Measurements from ENCODE around the gene LMTK2.

LMTK2 gene

GRCh38 chr7:98106647-98107312 is at the start of gene LMTK2:
Gene LMTK2, plus strand, starts transcription at chr7:98106862. Its CDS starts 316 bp downstream, at chr7:98107178.
- peak; percentile 91 for DNase-seq (ENCODE audit: low spot score)

GRCh38 chr7:98057157-98057556 is 49.5 kb upstream of the LMTK2 start:
- no peak for DNase-seq (ENCODE audit: low spot score)

- no peak for DNase-seq (ENCODE audit: low spot score)
Observed at GRCh38 chr7:98058186-98058585, 48.5 kb upstream of the LMTK2 start.

- no peak for DNase-seq (ENCODE audit: low spot score)
Observed at GRCh38 chr7:98064233-98064632, 42.4 kb upstream of the LMTK2 start.

- no peak for DNase-seq (ENCODE audit: low spot score)
Observed at GRCh38 chr7:98066208-98066607, 40.5 kb upstream of the LMTK2 start.

GRCh38 chr7:98066934-98067507 is 39.6 kb upstream of the LMTK2 start:
- DNase-seq (ENCODE audit: low spot score) = no peak

GRCh38 chr7:98073047-98073446 is 33.6 kb upstream of the LMTK2 start:
- no peak for DNase-seq (ENCODE audit: low spot score)

- DNase-seq (ENCODE audit: low spot score) = no peak
Observed at GRCh38 chr7:98075801-98076200, 30.9 kb upstream of the LMTK2 start.

- no peak for DNase-seq (ENCODE audit: low spot score)
Observed at GRCh38 chr7:98077762-98078161, 28.9 kb upstream of the LMTK2 start.

GRCh38 chr7:98078197-98078870 is 28.3 kb upstream of the LMTK2 start:
- DNase-seq (ENCODE audit: low spot score) = no peak

- peak; percentile 68 for DNase-seq (ENCODE audit: low spot score)
Observed at GRCh38 chr7:98079891-98080648, 26.6 kb upstream of the LMTK2 start.

GRCh38 chr7:98081319-98081718 is 25.3 kb upstream of the LMTK2 start:
- DNase-seq (ENCODE audit: low spot score) = no peak

GRCh38 chr7:98084631-98085030 is 22.0 kb upstream of the LMTK2 start:
- DNase-seq (ENCODE audit: low spot score) = no peak

GRCh38 chr7:98085674-98086073 is 21.0 kb upstream of the LMTK2 start:
- DNase-seq (ENCODE audit: low spot score) = no peak

GRCh38 chr7:98086281-98086718 is 20.4 kb upstream of the LMTK2 start:
- DNase-seq (ENCODE audit: low spot score) = no peak

- no peak for DNase-seq (ENCODE audit: low spot score)
Observed at GRCh38 chr7:98088109-98088508, 18.6 kb upstream of the LMTK2 start.

GRCh38 chr7:98090116-98090515 is 16.5 kb upstream of the LMTK2 start:
- DNase-seq (ENCODE audit: low spot score) = no peak

GRCh38 chr7:98091061-98091460 is 15.6 kb upstream of the LMTK2 start:
- DNase-seq (ENCODE audit: low spot score) = no peak

- no peak for DNase-seq (ENCODE audit: low spot score)
Observed at GRCh38 chr7:98091523-98091922, 15.1 kb upstream of the LMTK2 start.

- DNase-seq (ENCODE audit: low spot score) = no peak
Observed at GRCh38 chr7:98097042-98097645, 9.5 kb upstream of the LMTK2 start.

- no peak for DNase-seq (ENCODE audit: low spot score)
Observed at GRCh38 chr7:98100088-98100487, 6.6 kb upstream of the LMTK2 start.

GRCh38 chr7:98102170-98102569 is 4.5 kb upstream of the LMTK2 start:
- DNase-seq (ENCODE audit: low spot score) = no peak
